Body of pancreas (tissue), 4 donors: ENCODE measurements around the gene SFXN1.

Experiments used
- POLR2A ChIP-seq, 3 donors: fragments of 450-650 bp; IDR thresholded peaks; one replicate each; pipeline ENCODE4 v1.6.1; 2016; ENCODE audit warnings: antibody characterized with exemption in 3 of 3, mild to moderate bottlenecking in 2 of 3
- TF ChIP-seq, protein P1 (sequence below), 7 experiments: fragments of 450-650 bp in 4 of 7; fragments of 200-600 bp in 3 of 7; sonication (generic) in 3 of 7; IDR thresholded peaks; one replicate each; pipeline ENCODE4 v1.5.1; 2016 to 2019; ENCODE audit warnings: antibody characterized with exemption in 7 of 7

DNA sequence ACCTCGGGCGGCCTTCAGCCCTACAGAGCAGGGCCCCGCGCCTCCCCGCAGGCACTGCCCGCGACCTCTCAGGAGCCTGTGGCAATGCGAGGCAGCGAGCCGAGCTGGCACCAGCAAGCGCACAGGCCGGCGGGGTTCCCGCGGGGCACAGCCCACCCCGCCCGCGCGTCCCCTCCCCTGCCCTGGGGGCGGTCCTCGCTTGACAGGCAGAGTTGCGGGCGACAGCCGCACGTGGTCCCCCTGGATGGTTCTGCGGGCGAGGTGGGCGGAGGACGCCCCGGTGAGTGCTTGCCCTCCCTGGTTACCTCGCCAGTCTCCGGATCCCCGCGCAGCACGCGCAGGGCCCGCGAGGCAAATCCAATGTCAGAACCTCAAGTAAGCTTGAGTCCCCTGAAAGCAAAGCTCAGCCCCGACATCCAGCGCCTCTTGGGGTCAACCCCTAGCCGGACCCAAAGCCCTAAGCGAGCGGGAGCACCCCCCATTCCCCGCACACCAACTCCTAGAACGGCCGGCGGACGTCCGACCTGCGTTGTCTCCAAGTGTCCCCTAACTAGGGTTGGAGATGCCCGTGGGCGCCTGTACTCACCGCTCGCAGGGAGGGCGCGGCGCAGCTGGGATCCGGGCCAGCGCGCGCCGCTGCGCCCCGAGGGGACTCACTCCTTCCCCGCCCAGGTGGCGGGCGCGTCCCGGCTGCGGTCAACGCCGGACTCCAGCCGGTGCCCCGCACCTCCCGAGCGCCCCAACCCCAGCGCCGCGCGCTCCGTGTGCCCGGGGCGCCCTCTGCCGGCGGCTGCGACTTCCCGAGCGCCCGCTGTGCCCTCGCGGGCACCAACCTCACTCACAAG, 34.1 kb upstream of the SFXN1 start, which contains the start of gene DRD1:
- TF ChIP-seq, protein P1, sequence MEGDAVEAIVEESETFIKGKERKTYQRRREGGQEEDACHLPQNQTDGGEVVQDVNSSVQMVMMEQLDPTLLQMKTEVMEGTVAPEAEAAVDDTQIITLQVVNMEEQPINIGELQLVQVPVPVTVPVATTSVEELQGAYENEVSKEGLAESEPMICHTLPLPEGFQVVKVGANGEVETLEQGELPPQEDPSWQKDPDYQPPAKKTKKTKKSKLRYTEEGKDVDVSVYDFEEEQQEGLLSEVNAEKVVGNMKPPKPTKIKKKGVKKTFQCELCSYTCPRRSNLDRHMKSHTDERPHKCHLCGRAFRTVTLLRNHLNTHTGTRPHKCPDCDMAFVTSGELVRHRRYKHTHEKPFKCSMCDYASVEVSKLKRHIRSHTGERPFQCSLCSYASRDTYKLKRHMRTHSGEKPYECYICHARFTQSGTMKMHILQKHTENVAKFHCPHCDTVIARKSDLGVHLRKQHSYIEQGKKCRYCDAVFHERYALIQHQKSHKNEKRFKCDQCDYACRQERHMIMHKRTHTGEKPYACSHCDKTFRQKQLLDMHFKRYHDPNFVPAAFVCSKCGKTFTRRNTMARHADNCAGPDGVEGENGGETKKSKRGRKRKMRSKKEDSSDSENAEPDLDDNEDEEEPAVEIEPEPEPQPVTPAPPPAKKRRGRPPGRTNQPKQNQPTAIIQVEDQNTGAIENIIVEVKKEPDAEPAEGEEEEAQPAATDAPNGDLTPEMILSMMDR (IDR thresholded peaks at IDR 0.05): peak in 6 of 7 experiments; percentile 37 to 82 (median 70)
- no peak for TF ChIP-seq POLR2A (IDR thresholded peaks at IDR 0.05)
